ENCODE results near the gene GASK1A. TPM values are rescaled to one million over a fixed set of nuclear protein-coding genes. Genes with fewer than 3 reads are reported as not detected.

GASK1A gene
- total RNA-seq, 1 experiment from 2014 or later, result not detected

- CTCF ChIA-PET, result no interaction called here
- intact Hi-C loops (cut with micrococcal nuclease; ENCODE audit: unreplicated experiment), result loop anchor here (1.0 to 5.0 kb wide), 3 partner anchors 197 to 1238 kb away; no protein-coding TSS in a partner anchor
Measured at GRCh38 chr3:42960282-42960681, 18.8 kb upstream of the GASK1A start.

GRCh38 chr3:42960786-42961185 lies 18.3 kb upstream of the GASK1A start:
- Histone ChIP-seq H3K9me3 (ENCODE audit: insufficient read depth, low read depth) (no peaks in the 10 kb centered on the region), H3K27ac (no peak overlapping the region), H2AFZ (no peak overlapping the region), H3K4me2 (no peak overlapping the region), H3K4me1 (replicated peaks; ENCODE audit: insufficient read depth) (no peaks in the 10 kb centered on the region), H3K4me3 (no peak overlapping the region), H3F3A (ENCODE audit: insufficient read depth, low read depth) (no peaks in the 10 kb centered on the region), H3K27me3 (ENCODE audit: insufficient read depth, low read depth) (no peaks in the 10 kb centered on the region), H3K79me2 (ENCODE audit: low read depth) (no peaks in the 10 kb centered on the region), H3K9me2 (ENCODE audit: insufficient read depth) (no peaks in the 10 kb centered on the region), H3K36me3 (ENCODE audit: low read depth) (no peaks in the 10 kb centered on the region), H4K20me1 (ENCODE audit: insufficient read depth) (no peaks in the 10 kb centered on the region)
- ChIA-PET CTCF (no interaction called here), POLR2A (ENCODE audit: unreplicated experiment) (no interaction called here)
- intact Hi-C loops (cut with micrococcal nuclease; ENCODE audit: unreplicated experiment), result loop anchor here (1.0 to 5.0 kb wide), 4 partner anchors 197 to 1238 kb away; no protein-coding TSS in a partner anchor
- DNase-seq, result no peak
- no peak for TF ChIP-seq EZH2 (IDR thresholded peaks at IDR 0.05; ENCODE audit: low read depth)
- TF ChIP-seq CTCF (conservative IDR thresholded peaks at IDR 0.05), result no peak
- BruUV-seq (replicated peaks), result no TSS peak

More at GRCh38 chr3:42960282-42960681, 18.8 kb upstream of the GASK1A start:
- POLR2A ChIA-PET (ENCODE audit: unreplicated experiment), result no interaction called here
- no peak for DNase-seq
- H2AFZ ChIP-seq, result no peak overlapping the region
- H3F3A ChIP-seq (ENCODE audit: insufficient read depth, low read depth), result no peaks in the 10 kb centered on the region
- no peaks in the 10 kb centered on the region for H3K79me2 ChIP-seq (ENCODE audit: low read depth)
- H3K27ac ChIP-seq, result no peak overlapping the region
- H3K4me1 ChIP-seq (replicated peaks; ENCODE audit: insufficient read depth), result no peaks in the 10 kb centered on the region
- no peak overlapping the region for H3K4me2 ChIP-seq
- no peak for TF ChIP-seq CTCF (conservative IDR thresholded peaks at IDR 0.05)
- no peak overlapping the region for H3K4me3 ChIP-seq
- H4K20me1 ChIP-seq (ENCODE audit: insufficient read depth), result no peaks in the 10 kb centered on the region
- no peaks in the 10 kb centered on the region for H3K27me3 ChIP-seq (ENCODE audit: insufficient read depth, low read depth)
- H3K9me3 ChIP-seq (ENCODE audit: insufficient read depth, low read depth), result no peaks in the 10 kb centered on the region
- H3K9me2 ChIP-seq (ENCODE audit: insufficient read depth), result no peaks in the 10 kb centered on the region
- BruUV-seq (replicated peaks), result no TSS peak
- no peaks in the 10 kb centered on the region for H3K36me3 ChIP-seq (ENCODE audit: low read depth)

GRCh38 chr3:42961633-42962032 lies 17.5 kb upstream of the GASK1A start:
- peak in 1 of 2 experiments; percentile 13 for DNase-seq
- H3K4me2 ChIP-seq, result no peak overlapping the region
- CTCF ChIA-PET, result interaction anchor here (0.6 to 1.3 kb wide), 4 partner anchors 129 to 550 kb away, joined by 3 to 6 read pairs (median 4); no protein-coding TSS in a partner anchor
- H4K20me1 ChIP-seq (ENCODE audit: insufficient read depth), result no peaks in the 10 kb centered on the region
- no peaks in the 10 kb centered on the region for H3K36me3 ChIP-seq (ENCODE audit: low read depth)
- no peaks in the 10 kb centered on the region for H3K27me3 ChIP-seq (ENCODE audit: insufficient read depth, low read depth)
- intact Hi-C loops (cut with micrococcal nuclease; ENCODE audit: unreplicated experiment), result loop anchor here (1.0 to 5.0 kb wide), 3 partner anchors 196 to 541 kb away; no protein-coding TSS in a partner anchor
- H3K4me1 ChIP-seq (replicated peaks; ENCODE audit: insufficient read depth), result no peaks in the 10 kb centered on the region
- no peak for TF ChIP-seq EZH2 (IDR thresholded peaks at IDR 0.05; ENCODE audit: low read depth)
- TF ChIP-seq CTCF (conservative IDR thresholded peaks at IDR 0.05), result peak; percentile 76
- POLR2A ChIA-PET (ENCODE audit: unreplicated experiment), result interaction anchor here (0.6 to 0.7 kb wide), 3 partner anchors 539 to 1160 kb away, joined by 3 read pairs; no protein-coding TSS in a partner anchor
- H3K4me3 ChIP-seq, result no peak overlapping the region
- H3F3A ChIP-seq (ENCODE audit: insufficient read depth, low read depth), result no peaks in the 10 kb centered on the region
- no peak overlapping the region for H2AFZ ChIP-seq
- BruUV-seq (replicated peaks), result no TSS peak
- no peaks in the 10 kb centered on the region for H3K9me3 ChIP-seq (ENCODE audit: insufficient read depth, low read depth)
- H3K79me2 ChIP-seq (ENCODE audit: low read depth), result no peaks in the 10 kb centered on the region
- no peaks in the 10 kb centered on the region for H3K9me2 ChIP-seq (ENCODE audit: insufficient read depth)
- H3K27ac ChIP-seq, result no peak overlapping the region

Data from PC-9 (cell line).